H1 (cell line): ENCODE data around the gene KLF7. TPM values are rescaled to one million over a fixed set of nuclear protein-coding genes. Genes with fewer than 3 reads are reported as not detected.

ENCODE experiments used
- TBP ChIP-seq: IDR thresholded peaks from 2 replicates; pipeline ENCODE4 v1.6.1; 2011; ENCODE audit warnings: low read depth, low read length, improper control_type of control experiment
- polyA plus RNA-seq, 7 experiments: library from polyadenylated mRNA; depleted of rRNA in 3 of 7; stranded (reverse) in 5 of 7; unstranded in 2 of 7; fragments of >200 nt in 5 of 7; fragments of 200-250 nt in 2 of 7; gene quantifications; 1 replicate in 5 of 7; 2 replicates in 1 of 7; 4 replicates in 1 of 7; pipeline versions ENCODE4 v1.2.1 to v1.2.3, GENCODE V29; 2011 to 2013; ENCODE audit warnings: missing spikeins in 2 of 7, mixed read lengths in 2 of 7
- total RNA-seq: library from RNA; stranded (reverse); fragmentation: NEBNext Ultra II Directional; extraction: Animal tissue kit (Norgen Biotek cat#: 25700); gene quantifications from 2 replicates; pipeline ENCODE4 v1.2.1, GENCODE V29; 2021
- TF ChIP-seq, protein P1 (sequence below), 3 experiments: IDR thresholded peaks; 1 replicate in 2 of 3; 2 replicates in 1 of 3; pipeline versions ENCODE4 v1.5.1 to v1.6.1; 2011; ENCODE audit warnings: low read length in 3 of 3, mild to moderate bottlenecking in 3 of 3, inconsistent platforms in 2 of 3, low read depth in 1 of 3, moderate library complexity in 1 of 3; ENCODE audit not compliant: insufficient read depth in 1 of 3; ENCODE audit errors: control extremely low read depth in 1 of 3

KLF7 gene
- total and polyA plus RNA-seq, 2 of the 8 experiments (the other 6 are each of a cell fraction or from before 2014, with no cell fraction given), result 9.6 to 23.3 TPM

- TF ChIP-seq, protein P1, sequence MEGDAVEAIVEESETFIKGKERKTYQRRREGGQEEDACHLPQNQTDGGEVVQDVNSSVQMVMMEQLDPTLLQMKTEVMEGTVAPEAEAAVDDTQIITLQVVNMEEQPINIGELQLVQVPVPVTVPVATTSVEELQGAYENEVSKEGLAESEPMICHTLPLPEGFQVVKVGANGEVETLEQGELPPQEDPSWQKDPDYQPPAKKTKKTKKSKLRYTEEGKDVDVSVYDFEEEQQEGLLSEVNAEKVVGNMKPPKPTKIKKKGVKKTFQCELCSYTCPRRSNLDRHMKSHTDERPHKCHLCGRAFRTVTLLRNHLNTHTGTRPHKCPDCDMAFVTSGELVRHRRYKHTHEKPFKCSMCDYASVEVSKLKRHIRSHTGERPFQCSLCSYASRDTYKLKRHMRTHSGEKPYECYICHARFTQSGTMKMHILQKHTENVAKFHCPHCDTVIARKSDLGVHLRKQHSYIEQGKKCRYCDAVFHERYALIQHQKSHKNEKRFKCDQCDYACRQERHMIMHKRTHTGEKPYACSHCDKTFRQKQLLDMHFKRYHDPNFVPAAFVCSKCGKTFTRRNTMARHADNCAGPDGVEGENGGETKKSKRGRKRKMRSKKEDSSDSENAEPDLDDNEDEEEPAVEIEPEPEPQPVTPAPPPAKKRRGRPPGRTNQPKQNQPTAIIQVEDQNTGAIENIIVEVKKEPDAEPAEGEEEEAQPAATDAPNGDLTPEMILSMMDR (IDR thresholded peaks at IDR 0.05; ENCODE audit: control extremely low read depth in 1 of 3, insufficient read depth in 1 of 3, low read depth in 1 of 3, low read length in 3 of 3), result no peak
- no peak for TF ChIP-seq TBP
Measured at GRCh38 chr2:207088276-207088675, 77.5 kb downstream of the KLF7 start (continued).
